ENCODE results near the gene CYSTM1.

The CYSTM1 gene

GRCh38 chr5:140207250-140207964, 32.4 kb downstream of the CYSTM1 start:
- no peak for ATAC-seq
- TF ChIP-seq, protein P1, sequence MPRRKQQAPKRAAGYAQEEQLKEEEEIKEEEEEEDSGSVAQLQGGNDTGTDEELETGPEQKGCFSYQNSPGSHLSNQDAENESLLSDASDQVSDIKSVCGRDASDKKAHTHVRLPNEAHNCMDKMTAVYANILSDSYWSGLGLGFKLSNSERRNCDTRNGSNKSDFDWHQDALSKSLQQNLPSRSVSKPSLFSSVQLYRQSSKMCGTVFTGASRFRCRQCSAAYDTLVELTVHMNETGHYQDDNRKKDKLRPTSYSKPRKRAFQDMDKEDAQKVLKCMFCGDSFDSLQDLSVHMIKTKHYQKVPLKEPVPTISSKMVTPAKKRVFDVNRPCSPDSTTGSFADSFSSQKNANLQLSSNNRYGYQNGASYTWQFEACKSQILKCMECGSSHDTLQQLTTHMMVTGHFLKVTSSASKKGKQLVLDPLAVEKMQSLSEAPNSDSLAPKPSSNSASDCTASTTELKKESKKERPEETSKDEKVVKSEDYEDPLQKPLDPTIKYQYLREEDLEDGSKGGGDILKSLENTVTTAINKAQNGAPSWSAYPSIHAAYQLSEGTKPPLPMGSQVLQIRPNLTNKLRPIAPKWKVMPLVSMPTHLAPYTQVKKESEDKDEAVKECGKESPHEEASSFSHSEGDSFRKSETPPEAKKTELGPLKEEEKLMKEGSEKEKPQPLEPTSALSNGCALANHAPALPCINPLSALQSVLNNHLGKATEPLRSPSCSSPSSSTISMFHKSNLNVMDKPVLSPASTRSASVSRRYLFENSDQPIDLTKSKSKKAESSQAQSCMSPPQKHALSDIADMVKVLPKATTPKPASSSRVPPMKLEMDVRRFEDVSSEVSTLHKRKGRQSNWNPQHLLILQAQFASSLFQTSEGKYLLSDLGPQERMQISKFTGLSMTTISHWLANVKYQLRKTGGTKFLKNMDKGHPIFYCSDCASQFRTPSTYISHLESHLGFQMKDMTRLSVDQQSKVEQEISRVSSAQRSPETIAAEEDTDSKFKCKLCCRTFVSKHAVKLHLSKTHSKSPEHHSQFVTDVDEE (CRISPR knock-in tag; IDR thresholded peaks at IDR 0.05) = no peak
- TF ChIP-seq BACH2 (CRISPR knock-in tag; IDR thresholded peaks at IDR 0.05; ENCODE audit: borderline replicate concordance) = no peak
- no peak for TF ChIP-seq TOX (CRISPR knock-in tag; IDR thresholded peaks at IDR 0.05; ENCODE audit: borderline replicate concordance)
- no peak for TF ChIP-seq ZFP3 (CRISPR knock-in tag; IDR thresholded peaks at IDR 0.05)
- TF ChIP-seq CSRNP3 (CRISPR knock-in tag; IDR thresholded peaks at IDR 0.05) = no peak
- TF ChIP-seq ZFP30 (CRISPR knock-in tag; IDR thresholded peaks at IDR 0.05) = no peak
- TF ChIP-seq PATZ1 (CRISPR knock-in tag; IDR thresholded peaks at IDR 0.05; ENCODE audit: borderline replicate concordance) = no peak
- TF ChIP-seq ISL1 (CRISPR knock-in tag; IDR thresholded peaks at IDR 0.05) = no peak
- TF ChIP-seq RARB (CRISPR knock-in tag; IDR thresholded peaks at IDR 0.05) = no peak
- TF ChIP-seq ARNTL (CRISPR knock-in tag; IDR thresholded peaks at IDR 0.05; ENCODE audit: borderline replicate concordance, low read depth) = no peak
- TF ChIP-seq ZNF8 (CRISPR knock-in tag; IDR thresholded peaks at IDR 0.05) = no peak
- no peak for TF ChIP-seq GLIS3 (CRISPR knock-in tag; IDR thresholded peaks at IDR 0.05)
- TF ChIP-seq, protein P2, sequence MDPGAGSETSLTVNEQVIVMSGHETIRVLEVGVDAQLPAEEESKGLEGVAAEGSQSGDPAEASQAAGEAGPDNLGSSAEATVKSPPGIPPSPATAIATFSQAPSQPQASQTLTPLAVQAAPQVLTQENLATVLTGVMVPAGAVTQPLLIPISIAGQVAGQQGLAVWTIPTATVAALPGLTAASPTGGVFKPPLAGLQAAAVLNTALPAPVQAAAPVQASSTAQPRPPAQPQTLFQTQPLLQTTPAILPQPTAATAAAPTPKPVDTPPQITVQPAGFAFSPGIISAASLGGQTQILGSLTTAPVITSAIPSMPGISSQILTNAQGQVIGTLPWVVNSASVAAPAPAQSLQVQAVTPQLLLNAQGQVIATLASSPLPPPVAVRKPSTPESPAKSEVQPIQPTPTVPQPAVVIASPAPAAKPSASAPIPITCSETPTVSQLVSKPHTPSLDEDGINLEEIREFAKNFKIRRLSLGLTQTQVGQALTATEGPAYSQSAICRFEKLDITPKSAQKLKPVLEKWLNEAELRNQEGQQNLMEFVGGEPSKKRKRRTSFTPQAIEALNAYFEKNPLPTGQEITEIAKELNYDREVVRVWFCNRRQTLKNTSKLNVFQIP (CRISPR knock-in tag; IDR thresholded peaks at IDR 0.05; ENCODE audit: borderline replicate concordance, low read depth) = no peak
- TF ChIP-seq, protein P3, sequence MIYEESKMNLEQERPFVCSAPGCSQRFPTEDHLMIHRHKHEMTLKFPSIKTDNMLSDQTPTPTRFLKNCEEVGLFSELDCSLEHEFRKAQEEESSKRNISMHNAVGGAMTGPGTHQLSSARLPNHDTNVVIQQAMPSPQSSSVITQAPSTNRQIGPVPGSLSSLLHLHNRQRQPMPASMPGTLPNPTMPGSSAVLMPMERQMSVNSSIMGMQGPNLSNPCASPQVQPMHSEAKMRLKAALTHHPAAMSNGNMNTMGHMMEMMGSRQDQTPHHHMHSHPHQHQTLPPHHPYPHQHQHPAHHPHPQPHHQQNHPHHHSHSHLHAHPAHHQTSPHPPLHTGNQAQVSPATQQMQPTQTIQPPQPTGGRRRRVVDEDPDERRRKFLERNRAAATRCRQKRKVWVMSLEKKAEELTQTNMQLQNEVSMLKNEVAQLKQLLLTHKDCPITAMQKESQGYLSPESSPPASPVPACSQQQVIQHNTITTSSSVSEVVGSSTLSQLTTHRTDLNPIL (CRISPR knock-in tag; IDR thresholded peaks at IDR 0.05; ENCODE audit: low read depth) = no peak
- no peak for TF ChIP-seq SNAI2 (CRISPR knock-in tag; IDR thresholded peaks at IDR 0.05)

GRCh38 chr5:140208065-140208464, 33.1 kb downstream of the CYSTM1 start:
- ATAC-seq = no peak
- TF ChIP-seq ZFP30 (CRISPR knock-in tag; IDR thresholded peaks at IDR 0.05) (no peak), ISL1 (CRISPR knock-in tag; IDR thresholded peaks at IDR 0.05) (no peak), ZFP3 (CRISPR knock-in tag; IDR thresholded peaks at IDR 0.05) (no peak), PATZ1 (CRISPR knock-in tag; IDR thresholded peaks at IDR 0.05; ENCODE audit: borderline replicate concordance) (no peak), CSRNP3 (CRISPR knock-in tag; IDR thresholded peaks at IDR 0.05) (no peak), RARB (CRISPR knock-in tag; IDR thresholded peaks at IDR 0.05) (no peak)
